GM10266 (cell line): ENCODE data around the gene CS.
"Not testable (repeated sequence)": the region's sequence is repeated elsewhere in the genome, so short reads cannot be mapped to it uniquely, and the experiment has no call there.

Experiments
- DNase-seq: peaks from one replicate; pipeline ENCODE4 v3.0.0; 2012; ENCODE audit errors: extremely low spot score
- TF ChIP-seq, protein P1 (sequence below): IDR thresholded peaks from 2 replicates; pipeline ENCODE4 v1.5.1; 2012; ENCODE audit warnings: mild to moderate bottlenecking, low read depth; ENCODE audit not compliant: control insufficient read depth, insufficient read depth; ENCODE audit errors: missing control alignments

Gene CS

DNA sequence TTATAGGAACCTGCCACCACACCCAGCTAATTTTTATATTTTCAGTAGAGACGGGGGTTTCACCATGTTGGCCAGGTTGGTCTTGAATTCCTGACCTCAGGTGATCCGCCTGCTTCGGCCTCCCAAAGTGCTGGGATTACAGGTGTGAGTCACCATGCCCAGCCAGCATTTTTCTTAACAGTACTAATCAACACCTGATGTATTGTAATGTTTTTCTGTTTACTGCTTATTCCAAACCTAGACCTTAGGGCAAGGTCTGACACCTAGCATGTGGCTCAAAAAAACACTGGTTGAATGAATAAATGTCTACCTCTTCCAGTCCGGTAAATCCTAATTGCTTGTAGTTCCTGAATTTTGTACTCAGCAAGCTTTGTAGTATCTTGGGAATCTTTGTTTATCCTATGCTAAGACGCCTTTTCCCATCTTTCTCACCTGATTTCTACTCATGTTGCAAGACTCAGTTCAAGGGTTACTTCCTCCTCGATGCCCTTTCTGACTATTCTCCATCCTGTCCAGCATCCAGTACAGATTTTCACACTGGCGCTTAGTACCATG, 30.9 kb upstream of the CS start:
- no peak for DNase-seq
- TF ChIP-seq, protein P1, sequence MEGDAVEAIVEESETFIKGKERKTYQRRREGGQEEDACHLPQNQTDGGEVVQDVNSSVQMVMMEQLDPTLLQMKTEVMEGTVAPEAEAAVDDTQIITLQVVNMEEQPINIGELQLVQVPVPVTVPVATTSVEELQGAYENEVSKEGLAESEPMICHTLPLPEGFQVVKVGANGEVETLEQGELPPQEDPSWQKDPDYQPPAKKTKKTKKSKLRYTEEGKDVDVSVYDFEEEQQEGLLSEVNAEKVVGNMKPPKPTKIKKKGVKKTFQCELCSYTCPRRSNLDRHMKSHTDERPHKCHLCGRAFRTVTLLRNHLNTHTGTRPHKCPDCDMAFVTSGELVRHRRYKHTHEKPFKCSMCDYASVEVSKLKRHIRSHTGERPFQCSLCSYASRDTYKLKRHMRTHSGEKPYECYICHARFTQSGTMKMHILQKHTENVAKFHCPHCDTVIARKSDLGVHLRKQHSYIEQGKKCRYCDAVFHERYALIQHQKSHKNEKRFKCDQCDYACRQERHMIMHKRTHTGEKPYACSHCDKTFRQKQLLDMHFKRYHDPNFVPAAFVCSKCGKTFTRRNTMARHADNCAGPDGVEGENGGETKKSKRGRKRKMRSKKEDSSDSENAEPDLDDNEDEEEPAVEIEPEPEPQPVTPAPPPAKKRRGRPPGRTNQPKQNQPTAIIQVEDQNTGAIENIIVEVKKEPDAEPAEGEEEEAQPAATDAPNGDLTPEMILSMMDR, result no peak

DNA sequence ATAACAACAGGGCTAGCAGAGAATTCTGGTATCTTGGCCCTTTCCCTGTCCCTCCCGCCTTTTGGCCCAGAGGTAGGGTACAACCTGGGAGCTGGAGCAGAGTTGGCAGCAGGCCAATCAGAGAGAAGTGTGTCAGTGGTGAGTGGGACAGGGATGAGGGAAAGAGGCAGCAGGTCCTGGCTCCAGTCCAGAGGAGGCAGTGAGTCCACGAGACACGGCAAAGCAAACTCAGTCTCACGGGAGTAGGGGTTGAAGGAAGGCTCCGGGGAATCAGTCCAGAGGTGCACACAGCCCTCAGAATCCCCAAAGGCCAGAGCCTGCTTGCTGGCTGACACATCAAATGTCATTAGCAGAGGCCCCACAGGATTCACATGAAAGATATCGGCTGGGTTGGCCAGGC, 26.4 kb upstream of the CS start:
- TF ChIP-seq, protein P1, result no peak
- DNase-seq, result no peak

DNA sequence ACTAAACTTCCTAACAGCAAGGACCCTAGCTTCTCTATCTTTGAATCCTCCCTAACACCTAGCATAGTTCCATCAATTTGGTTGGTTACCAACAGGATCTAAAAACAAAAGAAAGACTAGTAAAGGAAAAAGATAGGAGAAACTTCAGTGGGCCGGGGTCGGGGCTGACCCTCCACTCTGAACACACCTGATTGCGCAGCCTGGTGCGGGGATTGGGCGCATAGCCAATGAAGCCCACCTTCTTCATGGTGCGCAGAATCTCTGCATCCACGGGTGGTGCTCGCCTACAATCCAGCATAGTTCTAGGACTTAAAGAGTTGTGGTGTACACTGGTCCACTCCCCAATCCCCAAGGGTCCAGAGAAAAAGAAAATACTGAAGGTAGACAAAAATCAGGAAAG, 26.0 kb upstream of the CS start:
- no peak for DNase-seq
- TF ChIP-seq, protein P1, result no peak

DNA sequence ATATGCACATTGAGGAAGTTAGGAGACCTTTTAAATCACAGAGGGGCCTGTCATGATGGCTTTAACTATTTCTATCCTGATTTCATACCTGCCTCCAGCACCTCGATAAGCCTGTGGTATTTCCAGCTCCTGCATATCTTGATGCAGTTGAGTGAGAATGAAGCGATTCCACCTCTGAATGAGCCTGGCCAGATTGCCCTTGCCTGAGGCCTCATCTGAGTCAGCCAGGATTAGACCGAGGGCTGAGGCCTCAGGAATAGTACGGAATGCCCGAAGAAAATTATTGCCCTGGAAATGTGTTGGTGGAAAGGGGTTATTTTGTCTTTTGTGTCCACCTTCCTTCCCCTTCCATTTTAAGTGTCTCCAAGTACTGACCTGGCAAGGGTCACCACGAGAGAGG, 24.1 kb upstream of the CS start:
- TF ChIP-seq, protein P1, result no peak
- DNase-seq, result no peak

DNA sequence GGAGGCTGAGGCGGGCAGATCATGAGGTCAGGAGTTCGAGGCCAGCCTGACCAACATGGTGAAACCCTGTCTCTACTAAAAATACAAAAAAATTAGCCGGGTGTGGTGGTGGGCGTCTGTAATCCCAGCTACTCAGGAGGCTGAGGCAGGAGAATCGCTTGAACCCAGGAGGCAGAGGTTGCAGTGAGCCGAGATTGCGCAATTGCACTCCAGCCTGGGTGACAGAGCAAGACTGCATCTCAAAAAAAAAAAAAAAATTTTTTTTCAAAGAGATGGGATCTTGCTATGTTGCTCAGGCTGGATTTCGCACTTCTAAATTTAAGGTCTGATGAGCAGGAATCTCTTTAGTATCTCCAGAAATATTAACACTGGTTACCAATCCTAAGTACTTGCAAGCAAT, 21.5 kb upstream of the CS start:
- DNase-seq, result not testable (repeated sequence)

DNA sequence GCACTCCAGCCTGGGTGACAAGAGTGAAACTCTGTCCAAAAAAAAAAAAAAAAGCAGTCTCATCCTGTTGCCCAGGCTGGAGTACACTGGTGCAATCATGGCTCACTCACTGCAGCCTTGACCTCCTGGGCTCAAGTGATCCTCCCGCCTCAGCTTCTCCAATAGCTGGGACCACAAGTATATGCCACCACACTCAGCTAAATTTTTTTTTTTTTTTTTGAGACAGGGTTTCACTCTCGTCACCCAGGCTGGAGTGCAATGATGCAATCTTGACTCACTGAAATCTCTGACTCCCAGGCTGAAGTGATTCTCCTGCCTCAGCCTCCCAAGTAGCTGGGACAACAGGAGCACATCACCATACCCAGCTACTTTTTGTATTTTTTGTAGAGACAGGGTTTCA, 20.9 kb upstream of the CS start:
- TF ChIP-seq, protein P1, result no peak
- no peak for DNase-seq

DNA sequence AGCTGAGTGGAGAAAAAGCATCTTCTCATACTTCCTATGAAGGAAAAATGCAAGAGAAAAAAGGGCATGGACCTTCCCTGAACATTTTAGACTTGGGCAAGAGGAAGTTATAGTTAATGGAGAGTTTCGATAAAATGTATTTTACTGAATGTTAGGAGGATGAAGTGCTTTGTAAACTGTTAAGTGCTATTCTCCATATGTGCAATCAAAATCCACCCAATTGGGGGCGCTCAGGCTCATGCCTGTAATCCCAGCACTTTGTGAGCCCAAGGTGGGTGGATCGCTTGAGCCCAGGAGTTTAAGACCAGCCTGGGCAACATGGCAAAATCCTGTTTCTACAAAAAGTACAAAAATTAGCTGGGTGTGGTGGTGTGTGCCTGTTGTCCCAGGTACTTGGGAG, 17.5 kb upstream of the CS start:
- no peak for DNase-seq
- TF ChIP-seq, protein P1, result peak; percentile 23
